Stimulated activated CD4-positive, alpha-beta T cell treated with anti-CD3 and anti-CD28 coated beads, TNF-alpha, amount 100 ng/mL, for 1 hour (primary cell): Measurements from ENCODE around the gene BPGM.
A peak's percentile ranks its signal among the peaks of the same experiment; 100 is the strongest.

Experiments
- DNase-seq, 3 donors: peaks; one replicate each; pipeline ENCODE4 v3.0.0-alpha.2; 2020; ENCODE audit warnings: low read depth in 3 of 3, low spot score in 1 of 3

The BPGM gene

GRCh38 chr7:134694767-134695166, 48.1 kb downstream of the BPGM start:
- no peak for DNase-seq

- DNase-seq, result no peak
These were observed 48.7 kb downstream of the BPGM start for GRCh38 chr7:134695321-134695860.

- no peak for DNase-seq
These were observed 49.6 kb downstream of the BPGM start for GRCh38 chr7:134696261-134696660.

- no peak for DNase-seq
These were observed 50.7 kb downstream of the BPGM start for GRCh38 chr7:134697205-134697886.

GRCh38 chr7:134698481-134698880, 51.8 kb downstream of the BPGM start:
- DNase-seq, result no peak

GRCh38 chr7:134699021-134699818, 52.6 kb downstream of the BPGM start:
- DNase-seq, result no peak

GRCh38 chr7:134699899-134700298, 53.2 kb downstream of the BPGM start:
- DNase-seq, result no peak

- DNase-seq, result no peak
These were observed 54.6 kb downstream of the BPGM start for GRCh38 chr7:134701272-134701671.

GRCh38 chr7:134702366-134703240, 56.0 kb downstream of the BPGM start:
- DNase-seq, result no peak

- DNase-seq, result no peak
These were observed 56.6 kb downstream of the BPGM start for GRCh38 chr7:134703241-134703594.

- DNase-seq, result no peak
These were observed 57.1 kb downstream of the BPGM start for GRCh38 chr7:134703782-134704181.

GRCh38 chr7:134704827-134705226, 58.2 kb downstream of the BPGM start:
- no peak for DNase-seq

GRCh38 chr7:134705716-134706115, 59.1 kb downstream of the BPGM start:
- DNase-seq, result no peak

- DNase-seq, result no peak
These were observed 59.8 kb downstream of the BPGM start for GRCh38 chr7:134706468-134706867.

GRCh38 chr7:134707663-134708378, 61.2 kb downstream of the BPGM start:
- no peak for DNase-seq

- no peak for DNase-seq
These were observed 62.0 kb downstream of the BPGM start for GRCh38 chr7:134708692-134709091.

GRCh38 chr7:134709197-134709596, 62.5 kb downstream of the BPGM start:
- no peak for DNase-seq

- no peak for DNase-seq
These were observed 63.8 kb downstream of the BPGM start for GRCh38 chr7:134710511-134710853.

- DNase-seq, result peak in 2 of 3 donors; percentile 9 to 20
These were observed 64.4 kb downstream of the BPGM start for GRCh38 chr7:134710854-134711624.

- DNase-seq, result no peak
These were observed 65.5 kb downstream of the BPGM start for GRCh38 chr7:134712196-134712595.
